DOHH2 (cell line): ENCODE data around the gene NCOR2.

Source experiments
- H3F3A ChIP-seq: fragments of 200-600 bp; sonication (generic), shearing (Covaris generic); 2 replicates; pipeline ENCODE4 v1.6.0; 2016; ENCODE audit warnings: antibody characterized with exemption, mild to moderate bottlenecking; ENCODE audit not compliant: control insufficient read depth, insufficient read depth
- H3K27ac ChIP-seq: fragments of 200-600 bp; sonication (generic); 2 replicates; pipeline ENCODE4 v1.5.1; 2014; ENCODE audit warnings: low read depth, mild to moderate bottlenecking, low read length, moderate library complexity
- H3K27me3 ChIP-seq: fragments of 200-600 bp; sonication (generic); 2 replicates; pipeline ENCODE4 v1.6.1; 2014; ENCODE audit warnings: mild to moderate bottlenecking, low read length, mixed read lengths; ENCODE audit not compliant: control insufficient read depth
- H3K36me3 ChIP-seq: fragments of 200-600 bp; sonication (generic); 2 replicates; pipeline ENCODE4 v1.6.1; 2014; ENCODE audit warnings: mild to moderate bottlenecking, low read length, moderate library complexity, mixed read lengths; ENCODE audit not compliant: control insufficient read depth
- H3K4me1 ChIP-seq: fragments of 200-600 bp; sonication (generic); 2 replicates; pipeline ENCODE4 v1.6.1; 2014; ENCODE audit warnings: mild to moderate bottlenecking, low read length, mixed read lengths; ENCODE audit not compliant: control insufficient read depth
- H3K4me2 ChIP-seq: fragments of 200-600 bp; sonication (generic); 2 replicates; pipeline ENCODE4 v1.6.0; 2014; ENCODE audit warnings: mild to moderate bottlenecking, low read length, moderate library complexity
- H3K4me3 ChIP-seq: fragments of 200-600 bp; sonication (generic); 2 replicates; pipeline ENCODE4 v1.5.1; 2014; ENCODE audit warnings: mild to moderate bottlenecking, low read length, mixed read lengths
- H3K79me2 ChIP-seq: fragments of 200-600 bp; sonication (generic); 2 replicates; pipeline ENCODE4 v1.6.1; 2014; ENCODE audit warnings: mild to moderate bottlenecking, low read length, mixed read lengths; ENCODE audit not compliant: control insufficient read depth
- H3K9me2 ChIP-seq: fragments of 200-600 bp; sonication (generic); replicated peaks from 2 replicates; pipeline ENCODE4 v1.6.1; 2014; ENCODE audit warnings: mild to moderate bottlenecking, low read length, mixed read lengths; ENCODE audit not compliant: control insufficient read depth
- H3K9me3 ChIP-seq: fragments of 200-600 bp; sonication (generic); 2 replicates; pipeline ENCODE4 v1.6.1; 2014; ENCODE audit warnings: antibody characterized with exemption, low read length, mixed read lengths; ENCODE audit not compliant: control insufficient read depth, insufficient read depth
- H4K20me1 ChIP-seq: fragments of 200-600 bp; sonication (generic); 2 replicates; pipeline ENCODE4 v1.6.0; 2014; ENCODE audit warnings: low read depth, mild to moderate bottlenecking, antibody characterized with exemption, low read length, moderate library complexity; ENCODE audit not compliant: control insufficient read depth, insufficient read depth
- EZH2phosphoT487 ChIP-seq: fragments of 200-600 bp; sonication (generic); IDR thresholded peaks from 2 replicates; pipeline ENCODE4 v1.6.1; 2017; ENCODE audit warnings: borderline replicate concordance, mild to moderate bottlenecking, antibody characterized with exemption, low read length, moderate library complexity, mixed read lengths
- TF ChIP-seq, protein P1 (sequence below): fragments of 200-600 bp; sonication (generic); IDR thresholded peaks from one replicate; pipeline ENCODE4 v1.5.1; 2014; ENCODE audit warnings: antibody characterized with exemption, mild to moderate bottlenecking, low read depth, low read length; ENCODE audit not compliant: poor library complexity, severe bottlenecking

The NCOR2 gene

DNA sequence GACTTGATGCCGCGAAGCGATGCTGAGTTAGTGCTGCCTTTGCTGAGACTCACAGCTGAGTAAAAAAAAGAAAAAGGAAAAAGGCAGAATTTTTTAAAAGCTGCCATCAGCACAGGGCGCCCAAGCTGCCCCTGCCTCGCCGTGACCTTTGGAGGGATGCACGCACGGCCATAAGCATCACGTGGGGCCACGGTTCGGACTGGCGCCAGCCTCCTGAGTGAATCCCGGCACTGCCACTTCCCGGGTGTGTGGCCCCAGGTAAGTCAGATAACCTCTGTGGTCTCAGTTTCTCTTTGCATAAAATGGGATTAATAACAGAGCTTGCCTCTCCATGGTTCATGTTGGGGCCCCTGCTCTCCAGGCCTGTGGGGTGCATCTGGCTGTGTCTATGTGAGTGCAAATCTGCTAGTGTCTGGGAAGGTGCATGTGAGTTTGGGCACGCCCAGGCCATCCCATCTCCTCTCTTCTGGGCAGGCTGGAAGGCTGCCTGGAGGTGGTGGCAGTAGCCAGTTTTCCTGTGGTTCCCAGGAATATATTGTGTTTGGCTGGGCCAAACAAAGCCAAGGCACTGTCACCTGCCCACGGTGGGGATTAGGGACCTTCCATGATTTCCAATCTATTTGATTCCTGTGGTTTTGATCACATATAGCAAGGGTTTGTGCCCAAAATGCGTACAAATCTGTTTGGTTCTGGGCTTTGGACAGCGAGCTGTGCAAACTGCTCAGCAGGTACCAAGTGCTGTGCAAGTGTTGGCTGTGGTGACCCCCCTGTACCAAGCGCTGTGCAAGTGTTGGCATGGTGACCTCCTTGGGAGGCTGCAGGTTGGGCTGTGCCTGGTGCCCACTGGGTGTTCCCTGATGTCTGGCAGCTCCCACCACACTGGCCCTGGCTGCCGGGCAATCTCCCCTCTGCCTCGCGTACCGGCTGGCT lies 43.5 kb upstream of the NCOR2 start:
- Histone ChIP-seq H3K9me2 (no peaks in the 10 kb centered on the region), H3K27ac (no peak overlapping the region), H3K27me3 (peaks cover 77% of the 10 kb centered on the region), H3K4me1 (peaks cover 28% of the 10 kb centered on the region), H4K20me1 (peaks cover 10% of the 10 kb centered on the region), H3K36me3 (no peaks in the 10 kb centered on the region), H3K9me3 (no peaks in the 10 kb centered on the region), H3K4me3 (no peak overlapping the region), H3K79me2 (no peaks in the 10 kb centered on the region), H3F3A (peaks cover 7% of the 10 kb centered on the region), H3K4me2 (no peak overlapping the region)
- TF ChIP-seq, protein P1, sequence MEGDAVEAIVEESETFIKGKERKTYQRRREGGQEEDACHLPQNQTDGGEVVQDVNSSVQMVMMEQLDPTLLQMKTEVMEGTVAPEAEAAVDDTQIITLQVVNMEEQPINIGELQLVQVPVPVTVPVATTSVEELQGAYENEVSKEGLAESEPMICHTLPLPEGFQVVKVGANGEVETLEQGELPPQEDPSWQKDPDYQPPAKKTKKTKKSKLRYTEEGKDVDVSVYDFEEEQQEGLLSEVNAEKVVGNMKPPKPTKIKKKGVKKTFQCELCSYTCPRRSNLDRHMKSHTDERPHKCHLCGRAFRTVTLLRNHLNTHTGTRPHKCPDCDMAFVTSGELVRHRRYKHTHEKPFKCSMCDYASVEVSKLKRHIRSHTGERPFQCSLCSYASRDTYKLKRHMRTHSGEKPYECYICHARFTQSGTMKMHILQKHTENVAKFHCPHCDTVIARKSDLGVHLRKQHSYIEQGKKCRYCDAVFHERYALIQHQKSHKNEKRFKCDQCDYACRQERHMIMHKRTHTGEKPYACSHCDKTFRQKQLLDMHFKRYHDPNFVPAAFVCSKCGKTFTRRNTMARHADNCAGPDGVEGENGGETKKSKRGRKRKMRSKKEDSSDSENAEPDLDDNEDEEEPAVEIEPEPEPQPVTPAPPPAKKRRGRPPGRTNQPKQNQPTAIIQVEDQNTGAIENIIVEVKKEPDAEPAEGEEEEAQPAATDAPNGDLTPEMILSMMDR, result no peak
- no peak for TF ChIP-seq EZH2phosphoT487

DNA sequence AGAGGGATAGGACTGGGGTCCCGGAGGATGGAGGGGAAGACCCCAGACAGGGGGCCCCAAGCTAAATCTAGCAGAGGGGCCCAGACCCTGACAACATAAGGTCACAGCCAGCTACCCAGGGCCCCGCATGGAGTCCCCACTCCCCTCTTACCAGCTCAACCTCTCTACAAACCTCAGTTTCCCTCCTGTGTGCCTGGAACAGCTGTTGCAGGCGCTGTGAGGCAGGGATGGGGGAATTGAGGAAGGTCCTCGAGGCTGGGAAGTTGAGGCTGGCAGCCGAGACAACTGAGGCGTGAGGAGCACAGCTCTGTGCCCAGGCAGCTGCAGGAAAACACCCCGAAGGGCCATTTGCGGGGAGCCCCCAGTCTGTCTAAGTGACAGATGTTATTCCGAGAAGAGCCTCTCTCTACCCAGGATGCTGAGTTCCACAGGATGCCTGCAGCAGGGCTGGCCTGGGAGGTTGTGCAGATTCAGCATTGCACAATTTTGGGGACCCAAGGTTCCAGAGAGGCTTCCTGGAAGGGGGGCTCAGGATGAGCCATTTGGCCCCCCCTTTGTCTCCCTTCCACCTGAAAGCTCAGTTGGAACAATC lies 42.7 kb upstream of the NCOR2 start:
- H3K4me3 ChIP-seq, result no peak overlapping the region
- peak overlapping the region; percentile 72 for H3K4me2 ChIP-seq
- no peaks in the 10 kb centered on the region for H3K9me3 ChIP-seq

DNA sequence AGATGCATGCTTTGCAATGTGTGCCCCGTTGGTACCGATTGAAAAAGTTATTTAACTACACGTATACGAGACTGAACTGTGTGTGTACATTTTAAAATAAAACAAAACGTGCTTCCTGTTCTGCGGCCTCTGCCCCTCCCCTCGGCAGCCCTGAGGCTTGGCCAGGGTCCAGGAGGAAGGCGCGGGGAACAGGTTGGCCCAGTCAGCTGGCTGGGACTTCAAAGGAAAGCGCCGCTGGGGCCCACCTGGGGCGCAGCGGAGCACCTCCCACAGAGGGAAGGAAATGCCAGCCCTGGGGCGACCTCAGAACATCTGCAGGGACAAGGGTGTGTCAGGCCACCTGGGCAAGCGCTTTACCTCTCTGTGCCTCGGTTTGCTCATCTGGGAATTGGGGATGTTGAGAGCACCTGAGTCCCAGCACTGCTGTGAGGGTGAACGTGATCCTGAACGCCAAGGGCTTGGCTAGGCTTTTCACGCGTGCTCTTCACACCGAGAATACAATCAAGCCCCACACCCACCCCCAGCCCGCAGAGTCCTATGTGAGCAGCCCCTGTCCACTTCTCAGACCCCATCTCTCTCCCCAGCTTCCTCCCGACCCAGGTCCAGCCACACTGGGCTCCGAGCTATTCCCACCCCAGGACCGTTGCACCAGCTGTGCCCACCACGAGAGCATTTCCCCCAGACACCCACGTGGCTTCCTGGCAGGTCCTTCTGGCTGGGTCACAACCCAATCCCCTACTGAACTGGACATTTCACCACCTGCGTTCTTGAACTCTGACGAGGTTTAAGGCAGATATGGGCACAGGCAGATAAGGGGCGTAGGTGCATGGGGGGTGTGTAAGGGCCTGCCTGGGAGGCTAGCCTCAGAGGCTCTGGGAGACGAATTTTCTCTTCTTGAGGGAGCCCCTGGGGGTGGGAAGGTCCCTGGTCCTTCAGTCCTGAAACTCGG lies 41.9 kb upstream of the NCOR2 start:
- Histone ChIP-seq H3K4me1 (peaks cover 28% of the 10 kb centered on the region), H3K27ac (peak overlapping the region; percentile 45), H3K36me3 (no peaks in the 10 kb centered on the region), H3K9me2 (no peaks in the 10 kb centered on the region), H4K20me1 (peaks cover 10% of the 10 kb centered on the region), H3K79me2 (no peaks in the 10 kb centered on the region), H3K4me3 (peak overlapping the region; percentile 53), H3K27me3 (peaks cover 88% of the 10 kb centered on the region), H3K4me2 (peak overlapping the region; percentile 72), H3F3A (peaks cover 7% of the 10 kb centered on the region), H3K9me3 (no peaks in the 10 kb centered on the region)
- TF ChIP-seq EZH2phosphoT487, result no peak
- TF ChIP-seq, protein P1, result no peak

More for the DNA sequence above, 42.7 kb upstream of the NCOR2 start:
- H3K79me2 ChIP-seq, result no peaks in the 10 kb centered on the region
- H3K4me1 ChIP-seq, result peaks cover 28% of the 10 kb centered on the region
- peaks cover 10% of the 10 kb centered on the region for H4K20me1 ChIP-seq
- H3F3A ChIP-seq, result peaks cover 7% of the 10 kb centered on the region
- H3K27me3 ChIP-seq, result peaks cover 85% of the 10 kb centered on the region
- no peak for TF ChIP-seq EZH2phosphoT487
- TF ChIP-seq, protein P1, result no peak
- no peak overlapping the region for H3K27ac ChIP-seq
- no peaks in the 10 kb centered on the region for H3K36me3 ChIP-seq
- H3K9me2 ChIP-seq, result no peaks in the 10 kb centered on the region
